K562 (cell line): Measurements from ENCODE around the gene SLC8A2. TPM values are rescaled to one million over a fixed set of nuclear protein-coding genes. Genes with fewer than 3 reads are reported as not detected.

Experiments used
- ARID1B ChIP-seq: fragments of 450-650 bp; IDR thresholded peaks from 2 replicates; pipeline ENCODE4 v1.6.1; 2016; ENCODE audit warnings: antibody characterized with exemption, mild to moderate bottlenecking, inconsistent platforms
- CHCHD3 ChIP-seq: fragments of 250-450 bp; sonication (Bioruptor Pico); IDR thresholded peaks from 2 replicates; pipeline ENCODE4 v2.1.2; 2022; ENCODE audit warnings: mild to moderate bottlenecking
- EWSR1 ChIP-seq: fragments of 450-650 bp; IDR thresholded peaks from 2 replicates; pipeline ENCODE4 v1.6.1; 2018; ENCODE audit warnings: borderline replicate concordance, mild to moderate bottlenecking, low read depth, moderate library complexity; ENCODE audit not compliant: partially characterized antibody
- EZH2 ChIP-seq: IDR thresholded peaks from 2 replicates; pipeline ENCODE4 v1.6.1; 2012; ENCODE audit warnings: low read depth, mild to moderate bottlenecking, inconsistent platforms, low read length, borderline replicate concordance
- FUS ChIP-seq: fragments of 200-400 bp; formaldehyde crosslinking; optimal IDR thresholded peaks from 2 replicates; pipeline ENCODE3; 2017; ENCODE audit warnings: low read depth, low read length
- HSF4 ChIP-seq: fragments of 250-450 bp; sonication (Bioruptor Pico); IDR thresholded peaks from 2 replicates; pipeline ENCODE4 v2.1.2; 2022; ENCODE audit warnings: mild to moderate bottlenecking, moderate library complexity, borderline replicate concordance
- MAFG ChIP-seq: fragments of 450-650 bp; conservative IDR thresholded peaks from 2 replicates; pipeline ENCODE4 v1.6.1; 2016; ENCODE audit warnings: missing genetic modification characterization, missing compliant biosample characterization
- MYBL2 ChIP-seq, 2 experiments: fragments of 450-650 bp in 1 of 2; sonication (generic) in 1 of 2; formaldehyde crosslinking in 1 of 2; IDR thresholded peaks; 2 replicates each; pipeline versions ENCODE4 v1.6.1 to v1.8.1; 2017 to 2022; ENCODE audit warnings: borderline replicate concordance in 1 of 2, inconsistent platforms in 1 of 2, low read depth in 1 of 2, mild to moderate bottlenecking in 1 of 2, missing genetic modification reagents in 1 of 2, moderate library complexity in 1 of 2
- NEUROD1 ChIP-seq: fragments of 150-350 bp; IDR thresholded peaks from 2 replicates; pipeline ENCODE4 v1.6.1; 2014; ENCODE audit warnings: borderline replicate concordance, low read length, low read depth; ENCODE audit not compliant: partially characterized antibody
- NFIX ChIP-seq: fragments of 250-450 bp; sonication (Bioruptor Pico); IDR thresholded peaks from 2 replicates; pipeline ENCODE4 v1.4.0; 2020; ENCODE audit warnings: low read depth, mild to moderate bottlenecking, moderate library complexity
- NONO ChIP-seq, 2 experiments: fragments of 200-400 bp in 1 of 2; fragments of 450-650 bp in 1 of 2; formaldehyde crosslinking in 1 of 2; IDR thresholded peaks; 2 replicates each; pipeline ENCODE4 v1.6.1; 2017; ENCODE audit warnings: low read depth in 2 of 2, mild to moderate bottlenecking in 2 of 2, moderate library complexity in 2 of 2, low read length in 1 of 2
- POLR2AphosphoS2 ChIP-seq: IDR thresholded peaks from 2 replicates; pipeline ENCODE4 v1.6.1; 2012; ENCODE audit warnings: low read length, improper control_type of control experiment
- RBFOX2 ChIP-seq: fragments of 200-400 bp; formaldehyde crosslinking; IDR thresholded peaks from 2 replicates; pipeline ENCODE4 v1.6.1; 2017; ENCODE audit warnings: low read depth, mild to moderate bottlenecking, low read length, moderate library complexity
- SUPT5H ChIP-seq: fragments of 450-650 bp; IDR thresholded peaks from 2 replicates; pipeline ENCODE4 v1.6.1; 2016
- WHSC1 ChIP-seq: IDR thresholded peaks from one replicate; pipeline ENCODE4 v1.6.1; 2012; ENCODE audit warnings: low read length, control low read depth, inconsistent platforms
- ZNF121 ChIP-seq: sonication (generic); formaldehyde crosslinking; conservative IDR thresholded peaks from 2 replicates; pipeline ENCODE4 v1.8.0; 2022; ENCODE audit warnings: missing genetic modification reagents
- ZNF445 ChIP-seq: fragments of 250-450 bp; sonication (Bioruptor Pico); IDR thresholded peaks from 2 replicates; pipeline ENCODE4 v1.4.0; 2020; ENCODE audit warnings: low read depth, mild to moderate bottlenecking, moderate library complexity
- polyA plus RNA-seq, 8 experiments: library from polyadenylated mRNA; depleted of rRNA in 4 of 8; stranded (reverse) in 5 of 8; unstranded in 3 of 8; fragments of >200 nt; fragmentation: Nextera tagmentation in 2 of 8; fragmentation: Illumina TruSeq in 1 of 8; extraction: Ambion mirVana in 2 of 8; extraction: Trizol in 1 of 8; gene quantifications; 2 replicates each; pipeline versions ENCODE4 v1.2.1 to v1.2.3, GENCODE V29; 2011 to 2014; ENCODE audit warnings: inconsistent platforms in 1 of 8, missing spikeins in 1 of 8
- total RNA-seq, 7 experiments: library from RNA; depleted of rRNA in 6 of 7; stranded (reverse); fragments of >200 nt in 6 of 7; fragmentation: Illumina TruSeq in 2 of 7; extraction: Trizol in 2 of 7; gene quantifications; 2 replicates each; pipeline versions ENCODE4 v1.2.1 to v1.2.3, GENCODE V29; 2011 to 2021; ENCODE audit warnings: low replicate concordance in 1 of 7
- TF ChIP-seq, protein P1 (sequence below): fragments of 250-450 bp; sonication (Bioruptor Pico); IDR thresholded peaks from 2 replicates; pipeline ENCODE4 v1.8.0; 2022; ENCODE audit warnings: inconsistent platforms, mild to moderate bottlenecking, moderate library complexity, borderline replicate concordance
- TF ChIP-seq, protein P2 (sequence below): sonication (generic); formaldehyde crosslinking; IDR thresholded peaks from 2 replicates; pipeline ENCODE4 v1.5.0; 2020; ENCODE audit warnings: missing genetic modification reagents
- TF ChIP-seq, protein P3 (sequence below), 3 experiments: fragments of 200-800 bp in 1 of 3; fragments of 250-450 bp in 1 of 3; fragments of 450-650 bp in 1 of 3; sonication (Bioruptor Pico) in 1 of 3; sonication (Bioruptor generic) in 1 of 3; formaldehyde crosslinking in 1 of 3; IDR thresholded peaks; 2 replicates each; pipeline versions ENCODE4 v1.6.1 to v1.8.0; 2016 to 2022; ENCODE audit warnings: mild to moderate bottlenecking in 2 of 3, missing genetic modification characterization in 2 of 3, missing compliant biosample characterization in 1 of 3, moderate library complexity in 1 of 3
- TF ChIP-seq, protein P4 (sequence below): sonication (generic); IDR thresholded peaks from 2 replicates; pipeline ENCODE4 v1.6.1; 2016

The SLC8A2 gene
- total and polyA plus RNA-seq, 9 of the 15 experiments (the other 6 are each of a cell fraction or from before 2014, with no cell fraction given): 0.07 to 0.66 (median 0.24) TPM; not detected in 3

DNA sequence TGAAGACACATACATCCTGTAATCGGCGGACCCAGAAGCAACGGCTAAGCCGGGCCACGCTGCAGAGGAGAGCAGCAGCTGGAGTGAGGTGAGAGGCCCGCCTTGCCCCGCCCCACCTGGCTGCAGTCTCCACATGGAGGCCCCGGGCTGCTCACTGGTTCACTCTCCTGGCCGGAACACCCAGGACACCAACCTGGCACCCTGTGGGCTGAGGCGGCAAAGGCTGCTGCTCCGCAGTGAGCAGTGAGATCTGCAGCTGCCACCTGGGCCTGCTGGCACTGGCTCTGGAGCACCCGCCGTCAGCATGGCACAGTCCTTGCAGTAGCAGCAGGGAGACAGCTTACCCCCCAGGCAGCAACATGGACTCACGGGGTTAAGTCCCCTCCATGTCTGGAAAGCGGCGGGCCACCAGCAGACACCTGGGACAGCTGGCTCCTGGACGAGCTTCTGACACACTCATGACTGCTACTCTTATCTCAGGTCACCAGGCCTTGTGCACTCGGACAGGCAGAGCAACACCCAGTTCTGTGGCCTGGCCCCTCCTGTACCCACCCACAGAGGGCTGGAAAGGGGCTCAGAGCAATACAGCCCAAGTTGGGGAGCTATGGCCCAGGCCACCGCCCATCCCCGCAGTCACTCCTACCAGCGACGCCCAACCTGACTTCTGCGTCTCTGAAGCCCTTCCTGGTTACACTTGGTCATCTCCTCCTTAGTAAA lies 25.5 kb upstream of the SLC8A2 start (continued):
- TF ChIP-seq, protein P1, sequence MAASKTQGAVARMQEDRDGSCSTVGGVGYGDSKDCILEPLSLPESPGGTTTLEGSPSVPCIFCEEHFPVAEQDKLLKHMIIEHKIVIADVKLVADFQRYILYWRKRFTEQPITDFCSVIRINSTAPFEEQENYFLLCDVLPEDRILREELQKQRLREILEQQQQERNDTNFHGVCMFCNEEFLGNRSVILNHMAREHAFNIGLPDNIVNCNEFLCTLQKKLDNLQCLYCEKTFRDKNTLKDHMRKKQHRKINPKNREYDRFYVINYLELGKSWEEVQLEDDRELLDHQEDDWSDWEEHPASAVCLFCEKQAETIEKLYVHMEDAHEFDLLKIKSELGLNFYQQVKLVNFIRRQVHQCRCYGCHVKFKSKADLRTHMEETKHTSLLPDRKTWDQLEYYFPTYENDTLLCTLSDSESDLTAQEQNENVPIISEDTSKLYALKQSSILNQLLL (CRISPR knock-in tag): no peak
- TF ChIP-seq POLR2AphosphoS2 (no peak), HSF4 (CRISPR knock-in tag) (no peak), SUPT5H (no peak), ZNF445 (CRISPR knock-in tag) (no peak), NEUROD1 (no peak), EZH2 (no peak), EWSR1 (no peak), MAFG (tag) (no peak), RBFOX2 (no peak; the same call in 1 of the 2 replicates), NFIX (CRISPR knock-in tag) (no peak), CHCHD3 (CRISPR knock-in tag) (no peak), MYBL2 (IDR thresholded peaks at IDR 0.05; ENCODE audit: low read depth) (no peak), MYBL2 (CRISPR knock-in tag; IDR thresholded peaks at IDR 0.05; ENCODE audit: borderline replicate concordance) (no peak), WHSC1 (no peak), ZNF121 (no peak), ARID1B (peak; percentile 93), NONO (IDR thresholded peaks at IDR 0.05; ENCODE audit: low read depth in 2 of 2, low read length in 1 of 2) (no peak), FUS (no peak)
- TF ChIP-seq, protein P2, sequence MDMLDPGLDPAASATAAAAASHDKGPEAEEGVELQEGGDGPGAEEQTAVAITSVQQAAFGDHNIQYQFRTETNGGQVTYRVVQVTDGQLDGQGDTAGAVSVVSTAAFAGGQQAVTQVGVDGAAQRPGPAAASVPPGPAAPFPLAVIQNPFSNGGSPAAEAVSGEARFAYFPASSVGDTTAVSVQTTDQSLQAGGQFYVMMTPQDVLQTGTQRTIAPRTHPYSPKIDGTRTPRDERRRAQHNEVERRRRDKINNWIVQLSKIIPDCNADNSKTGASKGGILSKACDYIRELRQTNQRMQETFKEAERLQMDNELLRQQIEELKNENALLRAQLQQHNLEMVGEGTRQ (CRISPR knock-in tag): no peak
- TF ChIP-seq, protein P3, sequence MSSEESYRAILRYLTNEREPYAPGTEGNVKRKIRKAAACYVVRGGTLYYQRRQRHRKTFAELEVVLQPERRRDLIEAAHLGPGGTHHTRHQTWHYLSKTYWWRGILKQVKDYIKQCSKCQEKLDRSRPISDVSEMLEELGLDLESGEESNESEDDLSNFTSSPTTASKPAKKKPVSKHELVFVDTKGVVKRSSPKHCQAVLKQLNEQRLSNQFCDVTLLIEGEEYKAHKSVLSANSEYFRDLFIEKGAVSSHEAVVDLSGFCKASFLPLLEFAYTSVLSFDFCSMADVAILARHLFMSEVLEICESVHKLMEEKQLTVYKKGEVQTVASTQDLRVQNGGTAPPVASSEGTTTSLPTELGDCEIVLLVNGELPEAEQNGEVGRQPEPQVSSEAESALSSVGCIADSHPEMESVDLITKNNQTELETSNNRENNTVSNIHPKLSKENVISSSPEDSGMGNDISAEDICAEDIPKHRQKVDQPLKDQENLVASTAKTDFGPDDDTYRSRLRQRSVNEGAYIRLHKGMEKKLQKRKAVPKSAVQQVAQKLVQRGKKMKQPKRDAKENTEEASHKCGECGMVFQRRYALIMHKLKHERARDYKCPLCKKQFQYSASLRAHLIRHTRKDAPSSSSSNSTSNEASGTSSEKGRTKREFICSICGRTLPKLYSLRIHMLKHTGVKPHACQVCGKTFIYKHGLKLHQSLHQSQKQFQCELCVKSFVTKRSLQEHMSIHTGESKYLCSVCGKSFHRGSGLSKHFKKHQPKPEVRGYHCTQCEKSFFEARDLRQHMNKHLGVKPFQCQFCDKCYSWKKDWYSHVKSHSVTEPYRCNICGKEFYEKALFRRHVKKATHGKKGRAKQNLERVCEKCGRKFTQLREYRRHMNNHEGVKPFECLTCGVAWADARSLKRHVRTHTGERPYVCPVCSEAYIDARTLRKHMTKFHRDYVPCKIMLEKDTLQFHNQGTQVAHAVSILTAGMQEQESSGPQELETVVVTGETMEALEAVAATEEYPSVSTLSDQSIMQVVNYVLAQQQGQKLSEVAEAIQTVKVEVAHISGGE (CRISPR knock-in tag; IDR thresholded peaks at IDR 0.05): no peak
- TF ChIP-seq, protein P4, sequence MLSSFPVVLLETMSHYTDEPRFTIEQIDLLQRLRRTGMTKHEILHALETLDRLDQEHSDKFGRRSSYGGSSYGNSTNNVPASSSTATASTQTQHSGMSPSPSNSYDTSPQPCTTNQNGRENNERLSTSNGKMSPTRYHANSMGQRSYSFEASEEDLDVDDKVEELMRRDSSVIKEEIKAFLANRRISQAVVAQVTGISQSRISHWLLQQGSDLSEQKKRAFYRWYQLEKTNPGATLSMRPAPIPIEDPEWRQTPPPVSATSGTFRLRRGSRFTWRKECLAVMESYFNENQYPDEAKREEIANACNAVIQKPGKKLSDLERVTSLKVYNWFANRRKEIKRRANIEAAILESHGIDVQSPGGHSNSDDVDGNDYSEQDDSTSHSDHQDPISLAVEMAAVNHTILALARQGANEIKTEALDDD: no peak
